Mesenteric fat pad (tissue), 1 donor: ENCODE measurements around the gene TNRC6A. TPM values are rescaled to one million over a fixed set of nuclear protein-coding genes. Genes with fewer than 3 reads are reported as not detected.

Source experiments
- DNase-seq: peaks from one replicate; pipeline ENCODE4 v3.0.0-alpha.2; 2020; ENCODE audit warnings: low spot score
- total RNA-seq: library from RNA; stranded (reverse); fragmentation: NEBNext Ultra II Directional; extraction: Animal tissue kit (Norgen Biotek cat#: 25700); gene quantifications from one replicate; pipeline ENCODE4 v1.2.1, GENCODE V29; 2021
- donor health status: DM: yes; HTN: yes; CAD: no.

The TNRC6A gene
- total RNA-seq, 1 donor from 2014 or later = 55.3 TPM

DNA sequence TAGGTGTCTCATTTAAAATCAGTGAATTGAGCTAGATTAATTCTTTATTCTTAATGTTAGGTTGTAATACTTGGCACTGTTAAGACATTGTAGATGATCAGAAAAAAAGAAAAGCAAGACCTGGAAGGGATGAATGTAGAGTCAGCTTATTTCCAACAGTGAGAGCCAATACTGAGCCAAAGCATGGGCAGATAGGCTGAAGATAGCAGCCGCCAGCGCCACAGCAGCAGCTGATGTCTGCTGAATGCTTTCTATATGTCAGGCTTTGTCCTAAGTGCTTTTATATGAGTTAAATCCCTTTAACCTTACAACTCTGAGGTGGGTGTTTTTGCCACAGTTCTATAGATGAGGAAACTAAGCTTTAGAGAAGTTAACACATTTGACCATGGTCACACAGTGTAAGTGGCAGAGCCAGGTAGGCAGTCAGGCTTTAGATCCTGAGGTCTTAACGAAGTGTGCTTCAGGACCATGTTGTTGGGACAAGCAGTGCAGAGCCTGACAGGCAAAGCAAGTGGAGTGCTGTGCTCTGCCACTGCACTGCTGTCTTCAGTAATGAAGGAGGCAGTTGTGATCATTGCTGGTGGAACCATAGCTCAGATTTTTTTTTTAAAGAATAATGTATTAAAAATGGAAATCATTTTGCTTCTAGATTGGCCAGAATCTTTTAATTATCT is 25.9 kb downstream of the TNRC6A start:
- no peak for DNase-seq

DNA sequence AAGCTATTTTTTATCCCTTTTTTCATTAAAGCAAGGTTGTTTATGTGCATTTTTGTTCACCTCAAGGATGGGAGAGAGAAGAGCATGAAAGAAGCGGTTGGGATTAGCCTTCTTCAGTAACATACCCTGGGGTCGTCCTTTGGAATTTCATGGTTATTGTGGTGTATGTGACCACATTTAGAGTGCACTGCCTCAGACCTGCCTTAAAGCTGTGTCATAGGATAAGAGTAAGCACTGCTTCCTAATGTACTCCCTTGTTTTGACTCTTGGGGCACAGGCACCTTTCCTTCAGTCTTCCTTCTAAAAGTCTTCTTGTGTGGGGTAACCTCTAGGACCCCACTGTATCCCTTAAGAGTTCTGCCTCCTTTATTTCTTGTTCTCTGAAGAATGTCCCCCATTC is 28.9 kb downstream of the TNRC6A start:
- no peak for DNase-seq

DNA sequence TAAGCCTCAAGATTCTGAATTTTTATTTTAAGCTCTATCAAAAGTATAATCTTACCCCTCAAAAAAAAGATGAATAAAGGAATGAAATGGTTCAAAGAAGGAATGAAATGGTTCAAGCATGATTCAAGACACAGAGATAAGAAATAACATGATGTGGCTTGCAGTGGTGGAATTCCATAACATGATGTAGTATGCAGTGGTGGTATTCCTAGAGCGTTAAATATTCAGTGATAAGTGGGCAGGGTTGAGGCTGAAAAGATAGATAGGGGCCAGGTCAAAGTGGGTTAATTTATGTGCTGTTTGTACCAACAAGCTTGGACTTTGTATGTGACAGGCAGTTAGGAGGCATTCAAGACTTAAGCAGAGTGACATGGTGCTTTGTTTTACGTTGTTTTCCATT is 29.6 kb downstream of the TNRC6A start:
- DNase-seq = no peak

DNA sequence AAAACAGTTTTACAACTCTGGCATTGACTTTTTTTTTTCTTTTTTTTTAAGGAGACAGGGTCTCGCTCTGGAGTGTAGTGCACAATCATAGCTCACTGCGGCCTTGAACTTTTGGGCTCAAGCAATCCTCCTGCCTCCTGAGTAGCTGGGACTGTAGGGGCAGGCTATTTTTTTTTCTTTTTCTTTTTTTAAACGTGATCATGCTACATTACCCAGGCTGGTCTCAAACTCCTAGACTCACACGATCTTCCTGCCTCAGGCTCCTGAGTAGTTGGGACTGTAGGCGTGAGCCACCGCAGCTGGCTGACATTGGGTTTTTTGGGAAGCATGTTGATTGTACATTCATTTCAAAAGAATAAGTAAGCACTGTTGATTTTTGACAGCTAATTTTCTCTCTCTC is 32.1 kb downstream of the TNRC6A start:
- DNase-seq = no peak

DNA sequence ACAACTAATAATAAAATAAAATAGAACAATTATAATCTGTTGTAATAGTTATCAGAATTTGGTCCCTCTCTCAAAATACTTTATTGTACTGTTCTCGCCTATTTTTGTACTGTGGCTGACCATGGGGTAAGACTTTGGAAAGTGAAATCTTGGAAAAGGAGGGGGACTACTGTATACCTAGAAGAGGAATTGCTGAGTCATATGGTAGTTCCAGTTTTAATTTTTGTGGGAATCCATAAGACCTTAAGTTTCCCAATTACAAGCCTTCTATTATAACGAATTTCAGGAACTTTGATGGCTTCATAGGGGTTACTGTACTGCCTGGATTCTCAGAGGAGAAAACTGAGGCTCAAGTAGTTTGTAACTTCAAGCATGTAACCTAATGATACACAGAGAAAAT is 35.5 kb downstream of the TNRC6A start:
- DNase-seq = no peak

DNA sequence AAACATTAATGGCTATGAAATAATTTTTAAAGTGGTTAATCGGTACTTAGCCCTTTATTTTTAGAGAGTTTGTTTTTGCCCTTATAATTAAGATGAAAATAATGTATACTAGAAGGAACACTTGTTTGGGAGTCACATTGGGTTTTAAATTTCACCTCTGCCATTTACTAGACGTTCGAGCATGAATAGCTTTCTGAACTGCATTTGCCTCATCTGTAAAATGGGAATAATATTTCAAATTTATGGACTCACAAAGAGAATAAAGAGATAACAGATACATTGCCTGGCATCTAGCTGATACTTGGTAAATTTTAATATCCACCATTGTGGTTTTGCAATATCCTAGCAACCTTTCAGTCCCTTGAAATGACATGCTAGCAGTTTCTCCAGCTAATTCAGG is 36.6 kb downstream of the TNRC6A start:
- DNase-seq = no peak

DNA sequence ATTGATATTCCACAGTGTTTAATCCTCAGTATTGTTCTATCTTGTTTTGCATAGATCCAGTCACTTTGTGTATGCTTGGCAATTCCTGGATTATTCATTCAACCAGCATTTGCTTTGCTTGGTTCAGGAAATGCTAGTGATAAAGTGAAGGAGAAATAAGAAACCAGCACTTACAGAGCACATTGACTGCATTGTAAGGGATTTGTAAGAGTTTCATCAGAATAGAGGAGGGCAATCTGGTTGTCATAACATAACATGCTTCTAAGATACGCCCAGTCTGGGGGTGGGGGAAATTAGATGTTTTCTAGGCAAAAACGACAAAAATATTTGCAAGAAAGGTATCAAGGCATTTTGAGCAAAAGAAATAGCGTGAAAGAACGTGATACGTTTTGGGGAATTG is 40.4 kb downstream of the TNRC6A start:
- no peak for DNase-seq

DNA sequence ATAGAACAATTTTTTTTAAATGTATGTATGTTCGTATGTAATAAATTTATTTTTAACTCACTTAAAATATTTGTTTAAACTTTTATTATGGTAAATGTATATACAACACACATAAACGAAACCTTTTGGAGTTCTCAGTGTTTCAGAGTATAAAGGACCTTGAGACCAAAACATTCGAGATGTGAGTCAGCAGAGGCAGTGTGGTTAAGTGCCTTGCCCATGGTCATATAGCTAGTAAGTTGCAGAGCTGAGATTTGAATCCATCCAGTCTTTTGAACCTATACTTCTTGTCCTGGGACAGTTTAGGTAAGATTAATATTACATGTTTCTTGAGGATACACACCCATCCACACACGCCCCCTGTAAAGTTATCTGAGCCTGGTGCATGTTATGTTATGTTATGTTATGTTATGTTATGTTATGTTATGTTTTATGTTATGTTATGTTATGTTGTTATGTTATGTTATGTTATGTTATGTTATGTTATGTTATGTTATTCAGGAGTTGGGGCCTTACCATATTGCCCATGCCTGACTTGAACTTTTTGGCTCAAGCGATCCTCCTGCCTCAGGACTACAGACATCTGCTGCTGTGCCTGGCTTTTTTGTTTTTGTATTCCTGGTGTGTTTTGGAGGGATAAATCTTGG is 41.8 kb downstream of the TNRC6A start:
- DNase-seq = no peak

DNA sequence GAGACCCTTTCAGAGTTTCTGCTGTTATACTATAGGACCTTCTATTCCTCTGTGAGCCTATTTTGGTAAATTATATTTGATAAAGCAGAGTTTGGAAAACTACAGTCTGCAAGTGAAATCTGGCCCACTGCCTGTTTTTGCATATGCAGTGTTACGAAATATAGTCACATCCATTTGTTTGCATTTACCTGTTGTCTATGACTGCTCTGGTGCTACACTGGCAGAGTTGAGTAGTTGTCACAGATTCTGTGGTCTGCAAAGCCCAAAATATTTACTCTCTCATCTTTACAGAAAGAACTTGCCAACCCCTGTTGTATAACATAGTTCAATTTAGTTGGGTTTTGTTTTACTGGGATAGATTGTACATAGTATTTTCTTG is 42.3 kb downstream of the TNRC6A start:
- no peak for DNase-seq

DNA sequence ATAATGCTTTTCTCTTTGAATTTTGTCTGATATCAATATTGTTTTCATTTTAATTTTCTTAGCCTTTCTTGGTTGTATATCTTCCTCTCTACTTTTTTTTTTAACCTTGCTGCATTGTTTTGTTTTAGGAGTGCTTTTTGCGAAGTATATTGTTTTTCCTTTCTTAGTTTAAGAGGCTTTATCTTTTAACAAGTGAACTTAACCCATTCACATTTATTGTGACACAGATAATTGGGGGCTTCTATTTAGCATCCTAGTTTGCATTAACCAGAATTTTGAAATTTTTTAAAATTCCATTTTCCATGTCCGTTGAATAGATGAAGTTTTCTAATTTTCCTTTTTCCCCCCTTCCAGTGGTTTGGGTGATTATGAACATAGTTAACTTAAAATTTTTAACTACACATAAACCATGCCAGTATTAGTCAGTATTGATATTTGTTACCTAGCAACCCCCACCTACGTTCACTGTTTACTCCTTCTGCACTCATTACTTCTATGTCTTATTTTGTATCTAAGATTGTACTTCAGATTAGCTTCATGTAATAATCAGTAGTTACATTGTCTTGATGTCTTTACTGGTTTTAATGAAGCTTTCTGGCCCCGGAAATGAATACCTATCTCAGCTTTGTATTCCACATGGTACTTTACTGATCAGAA is 44.4 kb downstream of the TNRC6A start:
- no peak for DNase-seq

DNA sequence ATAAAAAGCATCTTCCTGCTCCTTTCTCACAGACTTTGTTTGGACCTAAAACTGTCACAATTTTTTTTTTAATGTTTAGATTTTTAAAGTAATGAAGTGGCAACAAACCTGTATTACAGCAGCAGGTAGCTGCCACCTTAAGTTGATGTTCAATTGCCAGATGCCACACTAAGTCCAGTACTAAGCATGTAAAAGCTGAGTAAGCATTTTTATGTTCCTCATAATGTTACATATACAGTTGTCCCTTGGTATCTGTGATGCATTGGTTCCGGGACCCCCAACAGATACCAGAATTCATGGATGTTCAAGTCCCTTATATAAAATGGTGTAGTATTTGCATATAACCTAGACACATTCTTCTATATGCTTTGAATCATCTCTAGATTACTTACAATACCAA is 45.1 kb downstream of the TNRC6A start:
- DNase-seq = no peak

DNA sequence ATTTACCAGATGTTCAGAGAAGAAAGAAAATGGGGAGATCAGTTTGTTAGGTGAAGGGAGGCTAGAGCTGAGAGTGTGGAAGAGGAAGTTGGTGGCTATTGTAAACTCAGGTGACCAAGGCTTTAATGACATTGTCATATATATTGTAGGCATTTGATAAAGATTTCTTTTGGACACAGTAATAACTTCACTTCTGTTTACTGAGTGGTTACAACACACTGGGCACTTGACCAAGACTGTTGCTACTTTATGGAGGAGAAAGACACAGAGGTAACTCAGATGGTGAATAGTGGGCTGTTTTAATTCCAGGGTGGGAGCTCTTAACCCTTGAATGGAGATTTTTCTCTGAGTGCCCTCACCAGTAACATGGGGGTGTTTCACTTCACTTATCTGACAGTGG is 46.0 kb downstream of the TNRC6A start:
- DNase-seq = no peak

DNA sequence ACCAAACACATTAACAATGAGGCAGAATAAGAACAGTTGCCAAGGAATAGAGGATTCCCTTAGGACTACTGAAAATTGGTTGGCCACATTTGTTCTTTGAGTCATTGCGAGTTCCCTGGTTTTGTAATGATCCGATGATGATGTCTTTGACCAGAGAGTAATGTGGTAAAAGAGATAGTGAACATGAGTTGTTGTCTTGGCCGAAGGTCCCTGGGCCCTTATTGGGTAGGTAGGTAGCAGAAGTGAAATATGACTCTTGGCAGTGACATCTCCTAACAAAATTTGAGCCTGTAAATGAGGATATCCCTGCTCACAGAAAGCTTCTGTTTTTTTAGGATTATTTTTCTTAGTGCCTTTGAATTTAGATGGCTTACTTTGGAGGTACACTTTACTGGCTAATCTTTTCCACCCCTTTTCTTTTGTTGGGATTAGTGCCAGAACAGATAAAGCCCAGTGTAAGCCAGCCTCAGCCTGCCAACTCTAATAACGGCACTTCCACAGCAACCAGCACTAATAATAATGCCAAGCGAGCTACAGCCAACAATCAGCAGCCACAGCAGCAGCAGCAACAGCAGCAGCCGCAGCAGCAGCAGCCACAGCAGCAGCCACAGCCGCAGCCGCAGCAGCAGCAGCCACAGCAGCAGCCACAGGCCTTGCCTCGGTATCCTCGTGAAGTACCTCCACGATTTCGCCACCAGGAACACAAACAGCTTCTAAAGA is 47.2 kb downstream of the TNRC6A start:
- no peak for DNase-seq

DNA sequence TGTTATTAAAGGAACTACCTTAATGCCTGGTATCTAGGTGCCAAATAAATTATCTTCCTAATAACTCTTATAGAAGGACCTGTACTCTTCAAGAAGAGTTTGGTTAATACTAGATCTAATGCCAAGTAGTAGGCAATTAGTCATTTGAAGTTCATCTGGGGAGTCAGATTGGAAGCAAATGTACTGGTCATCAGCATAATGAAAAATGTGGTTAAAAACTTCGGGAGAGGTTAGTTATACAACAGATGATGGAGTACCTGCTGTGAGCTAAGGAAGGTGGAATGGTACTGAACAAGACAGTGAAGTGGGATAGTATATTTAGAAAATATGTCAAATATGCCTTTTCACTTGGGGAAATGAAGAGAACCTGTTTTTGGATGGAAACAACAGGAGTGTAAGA is 49.2 kb downstream of the TNRC6A start:
- DNase-seq = no peak

DNA sequence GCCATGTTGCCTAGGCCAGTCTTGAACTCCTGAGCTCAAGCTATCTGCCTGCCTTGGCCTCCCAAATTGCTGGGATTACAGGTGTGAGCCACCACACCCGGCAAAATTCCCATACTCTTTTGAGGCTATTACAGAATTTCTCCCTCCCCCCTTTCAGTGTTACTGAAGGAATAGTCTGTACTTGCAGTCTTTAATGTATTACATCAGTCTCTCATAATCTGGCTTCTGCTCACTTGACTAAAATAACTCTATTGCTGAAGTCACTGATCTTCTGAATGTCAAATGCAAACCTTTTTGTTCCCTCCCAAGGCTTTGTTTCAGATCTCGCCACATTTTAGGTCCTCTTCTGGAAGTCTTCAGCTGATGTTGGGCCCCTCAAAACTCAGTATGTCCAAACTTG is 51.8 kb downstream of the TNRC6A start:
- no peak for DNase-seq

DNA sequence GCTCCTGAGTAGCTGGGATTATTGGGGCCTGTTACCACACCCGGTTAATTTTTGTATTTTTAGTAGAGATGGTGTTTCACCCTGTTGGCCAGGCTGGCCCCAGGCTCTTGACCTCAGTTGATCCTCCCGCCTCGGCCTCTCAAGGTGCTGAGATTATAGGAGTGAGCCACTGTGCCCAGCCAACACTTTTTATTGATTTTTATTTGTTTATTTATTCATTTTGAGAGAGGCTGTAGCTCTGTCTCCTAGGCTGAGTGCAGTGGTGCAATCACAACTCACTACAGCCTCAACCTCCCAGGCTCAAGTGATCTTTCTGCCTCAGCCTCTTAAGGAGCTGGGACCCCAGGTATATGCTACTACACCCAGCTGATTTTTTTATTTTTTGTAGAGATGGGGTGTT is 54.7 kb downstream of the TNRC6A start:
- no peak for DNase-seq

DNA sequence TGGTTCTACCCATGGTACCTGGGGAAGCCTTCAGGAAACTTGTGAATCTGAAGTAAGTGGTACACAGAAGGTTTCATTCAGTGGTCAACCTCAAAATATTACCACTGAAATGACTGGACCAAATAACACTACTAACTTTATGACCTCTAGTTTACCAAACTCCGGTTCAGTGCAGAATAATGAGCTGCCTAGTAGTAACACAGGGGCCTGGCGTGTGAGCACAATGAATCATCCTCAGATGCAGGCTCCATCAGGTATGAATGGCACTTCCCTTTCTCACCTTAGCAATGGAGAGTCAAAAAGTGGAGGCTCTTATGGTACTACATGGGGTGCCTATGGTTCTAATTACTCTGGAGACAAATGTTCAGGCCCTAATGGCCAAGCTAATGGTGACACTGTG is 60.4 kb downstream of the TNRC6A start:
- no peak for DNase-seq

DNA sequence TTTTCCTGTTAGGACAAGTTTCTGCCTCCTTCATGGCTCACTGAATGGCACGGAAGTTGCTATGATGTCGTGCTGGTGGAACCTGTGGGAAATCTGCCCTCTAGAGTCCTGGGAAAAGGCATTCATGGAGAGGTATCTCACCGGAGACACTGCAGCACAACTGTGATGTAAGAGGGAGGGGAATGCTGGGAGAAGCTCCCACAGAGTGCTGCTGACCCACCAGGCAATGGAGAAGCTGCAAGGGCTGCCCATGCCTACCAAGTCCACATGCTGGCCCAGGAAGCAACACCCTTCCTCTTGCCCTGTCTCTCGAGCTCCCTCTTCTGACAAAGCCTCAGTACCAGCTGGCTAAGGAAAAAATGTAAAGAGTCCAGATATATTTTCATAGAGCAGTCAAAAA is 71.1 kb downstream of the TNRC6A start:
- DNase-seq = no peak

DNA sequence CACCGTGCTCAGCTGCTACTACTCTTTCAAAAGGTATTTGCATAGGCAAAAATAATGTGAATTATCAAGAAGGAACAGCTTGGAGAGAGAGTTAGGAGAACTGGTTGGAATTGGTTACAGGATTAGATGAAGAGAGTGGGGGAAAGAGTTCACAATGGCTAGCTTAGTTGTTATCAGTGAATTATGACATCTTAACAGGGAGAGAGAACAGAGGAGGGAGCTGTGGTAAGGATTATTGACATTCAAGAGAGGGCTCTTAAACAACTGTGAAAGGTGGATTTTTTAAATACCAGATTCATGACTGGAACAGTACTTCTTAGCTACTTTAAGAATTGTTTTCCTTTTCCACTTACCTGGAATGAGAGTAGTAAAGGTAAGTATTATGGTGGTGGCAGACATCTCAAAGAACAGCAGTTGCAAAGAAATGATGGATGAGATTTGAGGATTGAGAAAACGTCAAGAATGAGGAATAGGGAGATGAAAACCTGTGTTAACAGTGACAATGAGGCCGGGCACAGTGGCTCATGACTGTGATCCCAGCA is 72.4 kb downstream of the TNRC6A start:
- no peak for DNase-seq

DNA sequence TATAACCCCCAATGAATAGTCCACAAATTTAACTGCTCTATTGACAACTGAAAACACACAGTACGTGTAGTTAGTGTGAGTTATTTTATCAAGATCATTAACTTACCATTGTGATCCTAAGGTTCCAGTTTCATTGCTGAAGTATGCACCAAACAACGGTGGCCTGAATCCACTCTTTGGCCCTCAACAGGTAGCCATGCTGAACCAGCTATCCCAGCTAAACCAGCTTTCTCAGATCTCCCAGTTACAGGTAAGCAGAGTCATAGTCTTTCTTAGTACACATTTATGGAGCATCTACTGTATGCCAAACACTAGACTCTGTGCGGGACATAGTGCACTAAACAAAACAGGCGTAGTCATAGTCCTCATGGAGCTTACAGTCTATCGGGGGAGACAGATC is 76.0 kb downstream of the TNRC6A start:
- no peak for DNase-seq

DNA sequence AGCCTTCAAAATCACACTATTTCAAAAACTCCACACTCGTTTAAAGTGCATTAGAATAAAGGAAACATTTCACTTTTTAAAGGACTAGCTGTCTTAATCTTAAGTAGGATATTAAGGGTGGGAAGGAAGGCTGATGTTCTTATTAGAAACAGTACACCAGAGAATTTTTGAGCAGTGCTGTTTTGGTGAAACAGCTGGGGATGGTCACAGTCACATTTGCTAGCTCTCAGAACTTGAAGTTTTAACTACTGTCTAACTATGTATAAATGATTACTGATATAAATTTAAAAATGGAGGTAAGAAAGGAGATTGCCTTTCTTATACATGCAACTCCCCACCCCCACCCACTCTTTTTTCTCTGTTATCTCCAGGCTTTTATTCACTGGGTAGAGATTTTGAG is 77.8 kb downstream of the TNRC6A start:
- no peak for DNase-seq
